Measurements from ENCODE around the gene ARMC3. TPM values are rescaled to one million over a fixed set of nuclear protein-coding genes. Genes with fewer than 3 reads are reported as not detected.

The ARMC3 gene
- total RNA-seq, 1 experiment from 2014 or later, result 14.4 TPM

DNA sequence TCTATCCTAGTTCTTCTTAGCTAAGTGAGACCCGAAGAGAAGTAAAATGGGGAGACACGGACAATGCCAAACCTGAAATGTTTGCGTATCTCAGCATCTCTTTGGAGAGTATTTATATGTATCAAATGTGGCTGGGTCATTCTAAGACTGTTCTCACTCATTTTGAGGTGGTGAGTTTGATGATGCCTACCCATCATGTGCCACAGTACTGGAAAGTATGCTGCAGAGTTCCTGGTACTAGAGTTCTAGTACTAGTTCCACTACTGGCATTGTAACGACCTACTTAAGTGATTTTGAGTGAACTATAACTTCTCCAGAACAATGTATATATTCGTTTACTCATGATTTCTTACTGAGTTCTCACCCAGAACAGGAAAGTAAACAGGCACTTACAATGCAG, 41.9 kb downstream of the ARMC3 start:
- Histone ChIP-seq H3K9me2 (ENCODE audit: insufficient read depth) (no peaks in the 10 kb centered on the region), H4K20me1 (ENCODE audit: insufficient read depth) (no peaks in the 10 kb centered on the region), H3K79me2 (ENCODE audit: low read depth) (no peaks in the 10 kb centered on the region), H3K27ac (no peak overlapping the region), H3K4me2 (no peak overlapping the region), H3F3A (ENCODE audit: insufficient read depth, low read depth) (no peaks in the 10 kb centered on the region), H3K4me3 (no peak overlapping the region), H3K4me1 (replicated peaks; ENCODE audit: insufficient read depth) (no peaks in the 10 kb centered on the region), H3K36me3 (ENCODE audit: low read depth) (no peaks in the 10 kb centered on the region), H3K27me3 (ENCODE audit: insufficient read depth, low read depth) (no peaks in the 10 kb centered on the region), H2AFZ (no peak overlapping the region), H3K9me3 (ENCODE audit: insufficient read depth, low read depth) (no peaks in the 10 kb centered on the region)
- no peak for TF ChIP-seq EZH2 (IDR thresholded peaks at IDR 0.05; ENCODE audit: low read depth)
- TF ChIP-seq, protein P1, sequence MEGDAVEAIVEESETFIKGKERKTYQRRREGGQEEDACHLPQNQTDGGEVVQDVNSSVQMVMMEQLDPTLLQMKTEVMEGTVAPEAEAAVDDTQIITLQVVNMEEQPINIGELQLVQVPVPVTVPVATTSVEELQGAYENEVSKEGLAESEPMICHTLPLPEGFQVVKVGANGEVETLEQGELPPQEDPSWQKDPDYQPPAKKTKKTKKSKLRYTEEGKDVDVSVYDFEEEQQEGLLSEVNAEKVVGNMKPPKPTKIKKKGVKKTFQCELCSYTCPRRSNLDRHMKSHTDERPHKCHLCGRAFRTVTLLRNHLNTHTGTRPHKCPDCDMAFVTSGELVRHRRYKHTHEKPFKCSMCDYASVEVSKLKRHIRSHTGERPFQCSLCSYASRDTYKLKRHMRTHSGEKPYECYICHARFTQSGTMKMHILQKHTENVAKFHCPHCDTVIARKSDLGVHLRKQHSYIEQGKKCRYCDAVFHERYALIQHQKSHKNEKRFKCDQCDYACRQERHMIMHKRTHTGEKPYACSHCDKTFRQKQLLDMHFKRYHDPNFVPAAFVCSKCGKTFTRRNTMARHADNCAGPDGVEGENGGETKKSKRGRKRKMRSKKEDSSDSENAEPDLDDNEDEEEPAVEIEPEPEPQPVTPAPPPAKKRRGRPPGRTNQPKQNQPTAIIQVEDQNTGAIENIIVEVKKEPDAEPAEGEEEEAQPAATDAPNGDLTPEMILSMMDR (conservative IDR thresholded peaks at IDR 0.05), result no peak
- no peak for DNase-seq
- POLR2A ChIA-PET (ENCODE audit: unreplicated experiment), result no interaction called here
- CTCF ChIA-PET, result no interaction called here
- no TSS peak for BruUV-seq (replicated peaks)
- intact Hi-C loops (cut with micrococcal nuclease; ENCODE audit: unreplicated experiment), result no loop called here

DNA sequence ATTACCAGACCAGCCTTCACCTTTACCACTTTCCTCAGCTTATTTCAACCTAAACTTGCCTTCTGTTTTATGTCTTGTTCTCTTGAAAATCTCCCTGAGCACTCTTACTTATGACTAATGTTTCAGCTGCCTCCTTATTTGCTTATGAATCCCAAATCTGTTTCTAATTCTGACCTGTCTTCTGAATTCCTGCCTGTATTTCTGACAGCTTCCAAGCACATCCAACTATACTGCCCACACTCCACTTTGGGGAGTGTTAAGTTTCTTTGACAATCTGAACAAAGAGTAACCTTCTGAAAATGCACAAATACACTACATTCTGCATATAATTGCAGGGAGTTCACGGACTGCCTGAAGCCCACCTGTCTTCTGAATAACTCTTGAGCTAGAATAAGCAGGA, 48.7 kb downstream of the ARMC3 start:
- intact Hi-C loops (cut with micrococcal nuclease; ENCODE audit: unreplicated experiment), result no loop called here
- Histone ChIP-seq H2AFZ (no peak overlapping the region), H3K4me2 (no peak overlapping the region), H3K79me2 (ENCODE audit: low read depth) (no peaks in the 10 kb centered on the region), H3K9me3 (ENCODE audit: insufficient read depth, low read depth) (no peaks in the 10 kb centered on the region), H3K27me3 (ENCODE audit: insufficient read depth, low read depth) (no peaks in the 10 kb centered on the region), H4K20me1 (ENCODE audit: insufficient read depth) (no peaks in the 10 kb centered on the region), H3K27ac (no peak overlapping the region), H3K4me3 (no peak overlapping the region), H3K4me1 (replicated peaks; ENCODE audit: insufficient read depth) (0 out of 2 replicates have a peak, but pooled peaks cover 3% of the 10 kb centered on the region), H3K9me2 (ENCODE audit: insufficient read depth) (no peaks in the 10 kb centered on the region), H3F3A (ENCODE audit: insufficient read depth, low read depth) (no peaks in the 10 kb centered on the region), H3K36me3 (ENCODE audit: low read depth) (no peaks in the 10 kb centered on the region)
- ChIA-PET POLR2A (ENCODE audit: unreplicated experiment) (no interaction called here), CTCF (no interaction called here)
- no peak for TF ChIP-seq EZH2 (IDR thresholded peaks at IDR 0.05; ENCODE audit: low read depth)
- TF ChIP-seq, protein P1 (conservative IDR thresholded peaks at IDR 0.05), result no peak
- BruUV-seq (replicated peaks), result no TSS peak
- no peak for DNase-seq

DNA sequence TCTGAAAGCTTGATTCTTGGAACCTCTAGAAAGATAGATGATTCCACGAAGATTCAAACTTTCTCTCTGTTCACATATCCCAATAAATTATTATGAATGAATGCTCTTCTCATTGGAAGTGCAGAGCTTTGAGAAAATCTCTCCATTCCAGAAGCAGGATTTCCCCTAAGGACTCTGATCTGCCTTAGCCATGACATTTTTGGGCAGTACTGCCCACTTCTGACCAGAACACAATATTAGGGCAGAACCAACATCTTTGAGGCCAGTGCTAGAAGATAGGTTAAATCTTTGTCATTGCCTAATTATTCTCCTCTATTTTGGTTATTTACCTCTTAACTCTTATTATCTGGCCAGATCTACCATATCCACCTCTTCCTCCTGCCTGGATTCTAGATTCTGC, 49.9 kb downstream of the ARMC3 start:
- intact Hi-C loops (cut with micrococcal nuclease; ENCODE audit: unreplicated experiment), result no loop called here
- H4K20me1 ChIP-seq (ENCODE audit: insufficient read depth), result no peaks in the 10 kb centered on the region
- H3K9me3 ChIP-seq (ENCODE audit: insufficient read depth, low read depth), result no peaks in the 10 kb centered on the region
- no peak overlapping the region for H2AFZ ChIP-seq
- no peaks in the 10 kb centered on the region for H3K36me3 ChIP-seq (ENCODE audit: low read depth)
- H3K9me2 ChIP-seq (ENCODE audit: insufficient read depth), result no peaks in the 10 kb centered on the region
- ChIA-PET POLR2A (ENCODE audit: unreplicated experiment) (no interaction called here), CTCF (interaction anchor here (0.6 kb wide), 1 partner anchor 8 kb away, joined by 3 read pairs; no protein-coding TSS in a partner anchor)
- BruUV-seq (replicated peaks), result no TSS peak
- H3K27me3 ChIP-seq (ENCODE audit: insufficient read depth, low read depth), result no peaks in the 10 kb centered on the region
- no peak overlapping the region for H3K4me3 ChIP-seq
- no peak overlapping the region for H3K27ac ChIP-seq
- H3K79me2 ChIP-seq (ENCODE audit: low read depth), result no peaks in the 10 kb centered on the region
- H3K4me2 ChIP-seq, result no peak overlapping the region
- no peak for TF ChIP-seq EZH2 (IDR thresholded peaks at IDR 0.05; ENCODE audit: low read depth)
- TF ChIP-seq, protein P1 (conservative IDR thresholded peaks at IDR 0.05), result no peak
- no peak for DNase-seq
- H3K4me1 ChIP-seq (replicated peaks; ENCODE audit: insufficient read depth), result 0 out of 2 replicates have a peak, but pooled peaks cover 3% of the 10 kb centered on the region
- H3F3A ChIP-seq (ENCODE audit: insufficient read depth, low read depth), result no peaks in the 10 kb centered on the region

All from PC-9 (cell line).